Liver (tissue), 9 donors: ENCODE data around the gene HS1BP3. TPM values are rescaled to one million over a fixed set of nuclear protein-coding genes. Genes with fewer than 3 reads are reported as not detected.
A peak's percentile ranks its signal among the peaks of the same experiment; 100 is the strongest.

Source experiments
- DNase-seq: peaks from one replicate; pipeline ENCODE4 v3.0.0-alpha.2; 2017; ENCODE audit warnings: low spot score
- H3K27ac ChIP-seq, 2 donors: one replicate each; pipeline ENCODE4 v1.7.0; 2013; ENCODE audit warnings: inconsistent platforms in 2 of 2, low read length in 2 of 2, control low read depth in 1 of 2, low read depth in 1 of 2, mild to moderate bottlenecking in 1 of 2
- H3K27me3 ChIP-seq, 4 donors: one replicate each; pipeline versions ENCODE4 v1.6.1 to v1.7.0; 2013; ENCODE audit warnings: low read length in 3 of 4, inconsistent platforms in 1 of 4, mild to moderate bottlenecking in 1 of 4, moderate library complexity in 1 of 4; ENCODE audit not compliant: control insufficient read depth in 4 of 4, insufficient read depth in 4 of 4
- H3K36me3 ChIP-seq, 4 donors: one replicate each; pipeline versions ENCODE4 v1.6.1 to v1.7.0; 2013; ENCODE audit warnings: low read length in 3 of 4, mild to moderate bottlenecking in 3 of 4, low read depth in 1 of 4, moderate library complexity in 1 of 4; ENCODE audit not compliant: control insufficient read depth in 4 of 4, insufficient read depth in 3 of 4
- H3K4me1 ChIP-seq, 4 donors: one replicate each; pipeline versions ENCODE4 v1.6.1 to v1.7.0; 2013; ENCODE audit warnings: low read length in 3 of 4, mild to moderate bottlenecking in 3 of 4, moderate library complexity in 1 of 4; ENCODE audit not compliant: control insufficient read depth in 4 of 4, insufficient read depth in 4 of 4
- H3K4me3 ChIP-seq, 3 donors: one replicate each; pipeline versions ENCODE4 v1.6.1 to v1.7.0; 2013; ENCODE audit warnings: low read length in 3 of 3, control low read depth in 1 of 3, low read depth in 1 of 3, mild to moderate bottlenecking in 1 of 3
- H3K9ac ChIP-seq, 2 donors: one replicate each; pipeline ENCODE4 v1.7.0; 2013; ENCODE audit warnings: low read length in 2 of 2, mild to moderate bottlenecking in 2 of 2, moderate library complexity in 2 of 2, control low read depth in 1 of 2, low read depth in 1 of 2
- H3K9me3 ChIP-seq, 4 donors: one replicate each; pipeline versions ENCODE4 v1.6.1 to v1.7.0; 2013; ENCODE audit warnings: low read length in 3 of 4; ENCODE audit not compliant: control insufficient read depth in 4 of 4
- ATF3 ChIP-seq: IDR thresholded peaks from 2 replicates; pipeline ENCODE4 v1.6.1; 2016; ENCODE audit warnings: antibody characterized with exemption
- CTCF ChIP-seq: fragments of 150-350 bp; IDR thresholded peaks from 2 replicates; pipeline ENCODE4 v1.5.1; 2017; ENCODE audit warnings: improper control_type of control experiment, low read depth, low read length; ENCODE audit not compliant: missing input control
- EGR1 ChIP-seq, 2 donors: IDR thresholded peaks; 2 replicates each; pipeline ENCODE4 v1.6.1; 2016 to 2018; ENCODE audit warnings: antibody characterized with exemption in 2 of 2, low read depth in 2 of 2
- FOXA2 ChIP-seq: IDR thresholded peaks from 2 replicates; pipeline ENCODE4 v1.6.1; 2016; ENCODE audit warnings: antibody characterized with exemption
- GABPA ChIP-seq, 2 donors: IDR thresholded peaks in 1 of 2; conservative IDR thresholded peaks in 1 of 2; 2 replicates each; pipeline ENCODE4 v1.6.1; 2016; ENCODE audit warnings: antibody characterized with exemption in 2 of 2, mild to moderate bottlenecking in 1 of 2, moderate library complexity in 1 of 2
- HNF4A ChIP-seq, 2 donors: conservative IDR thresholded peaks; 2 replicates each; pipeline ENCODE4 v1.6.1; 2016; ENCODE audit warnings: antibody characterized with exemption in 2 of 2, mild to moderate bottlenecking in 2 of 2
- HNF4G ChIP-seq: IDR thresholded peaks from 2 replicates; pipeline ENCODE4 v1.6.1; 2016; ENCODE audit warnings: antibody characterized with exemption
- MAX ChIP-seq: IDR thresholded peaks from 2 replicates; pipeline ENCODE4 v1.6.1; 2016; ENCODE audit warnings: antibody characterized with exemption
- NR2F2 ChIP-seq: IDR thresholded peaks from 2 replicates; pipeline ENCODE4 v1.6.1; 2016; ENCODE audit warnings: antibody characterized with exemption
- RAD21 ChIP-seq, 2 donors: IDR thresholded peaks; 2 replicates each; pipeline ENCODE4 v1.6.1; 2016; ENCODE audit warnings: antibody characterized with exemption in 2 of 2, mild to moderate bottlenecking in 2 of 2
- REST ChIP-seq: IDR thresholded peaks from 2 replicates; pipeline ENCODE4 v1.6.1; 2016; ENCODE audit warnings: antibody characterized with exemption, mild to moderate bottlenecking
- RXRA ChIP-seq, 2 donors: IDR thresholded peaks; 2 replicates each; pipeline ENCODE4 v1.6.1; 2017 to 2018; ENCODE audit warnings: antibody characterized with exemption in 2 of 2, mild to moderate bottlenecking in 1 of 2
- SP1 ChIP-seq: IDR thresholded peaks from 2 replicates; pipeline ENCODE4 v1.6.1; 2018; ENCODE audit warnings: antibody characterized with exemption, mild to moderate bottlenecking
- TAF1 ChIP-seq: conservative IDR thresholded peaks from 2 replicates; pipeline ENCODE4 v1.6.1; 2016; ENCODE audit warnings: antibody characterized with exemption, mild to moderate bottlenecking
- WGBS: extraction: QIAGEN DNeasy Blood & Tissue Kit; methylation state at CpG from one replicate; pipeline ENCODE4 v1.1.7; 2013; 5-methylcytosine and 5-hydroxymethylcytosine counted together
- polyA plus RNA-seq, 2 donors: library from polyadenylated mRNA; stranded (reverse) in 1 of 2; unstranded in 1 of 2; fragments of 200-250 nt in 1 of 2; fragments of >200 nt in 1 of 2; fragmentation: Nextera tagmentation in 1 of 2; extraction: Ambion mirVana in 1 of 2; gene quantifications; one replicate each; pipeline versions ENCODE4 v1.2.1 to v1.2.3, GENCODE V29; 2013 to 2015
- total RNA-seq, 2 donors: library from RNA; depleted of rRNA; stranded (reverse); fragments of >200 nt; gene quantifications; one replicate each; pipeline ENCODE4 v1.2.3, GENCODE V29; 2014
- donor health status: healthy.
- donor health status: healthy.
- donor health status: healthy.
- donor health status: healthy.
- donor health status: healthy.

HS1BP3 gene
- total and polyA plus RNA-seq, 4 donors, result 7.7 to 15.4 (median 10.9) TPM

- no peaks in the 10 kb centered on the region for H3K27me3 ChIP-seq
- no peak overlapping the region for H3K9ac ChIP-seq
- TF ChIP-seq REST (no peak), CTCF (no peak), HNF4A (conservative IDR thresholded peaks at IDR 0.05) (no peak), FOXA2 (no peak), EGR1 (IDR thresholded peaks at IDR 0.05; ENCODE audit: low read depth in 2 of 2) (no peak), GABPA (IDR thresholded peaks at IDR 0.05 in 1 of 2, conservative IDR thresholded peaks at IDR 0.05 in 1 of 2) (no peak), RXRA (IDR thresholded peaks at IDR 0.05) (no peak), NR2F2 (no peak), RAD21 (IDR thresholded peaks at IDR 0.05) (no peak), HNF4G (no peak), MAX (no peak), TAF1 (no peak), ATF3 (no peak), SP1 (no peak)
- no peaks in the 10 kb centered on the region for H3K36me3 ChIP-seq
- WGBS, result 93% methylated on average over 5 of the region's 5 CpGs
- no peak overlapping the region for H3K4me3 ChIP-seq
- H3K9me3 ChIP-seq, result no peaks in the 10 kb centered on the region
- peak overlapping the region in 1 of 2 donors; percentile 6 for H3K27ac ChIP-seq
- no peak for DNase-seq
- peaks cover 13 to 31% (median 28%) of the 10 kb centered on the region in 4 donors for H3K4me1 ChIP-seq
Observed at GRCh38 chr2:20574423-20574911, 76.4 kb downstream of the HS1BP3 start.

GRCh38 chr2:20573620-20574422, 77.1 kb downstream of the HS1BP3 start:
- no peak for TF ChIP-seq EGR1 (IDR thresholded peaks at IDR 0.05; ENCODE audit: low read depth in 2 of 2)
- no peak for TF ChIP-seq RAD21 (IDR thresholded peaks at IDR 0.05)
- TF ChIP-seq GABPA (IDR thresholded peaks at IDR 0.05 in 1 of 2, conservative IDR thresholded peaks at IDR 0.05 in 1 of 2), result no peak
- TF ChIP-seq CTCF, result no peak
- peak; percentile 7 for TF ChIP-seq SP1
- TF ChIP-seq NR2F2, result no peak
- TF ChIP-seq MAX, result no peak
- TF ChIP-seq TAF1, result no peak
- TF ChIP-seq ATF3, result no peak
- H3K4me3 ChIP-seq, result no peak overlapping the region
- WGBS, result 78% methylated on average over 10 of the region's 10 CpGs
- H3K27me3 ChIP-seq, result no peaks in the 10 kb centered on the region
- H3K4me1 ChIP-seq, result peaks cover 15 to 36% (median 27%) of the 10 kb centered on the region in 4 donors
- H3K9me3 ChIP-seq, result no peaks in the 10 kb centered on the region
- no peak for DNase-seq
- H3K9ac ChIP-seq, result no peak overlapping the region
- H3K36me3 ChIP-seq, result no peaks in the 10 kb centered on the region
- peak overlapping the region in 1 of 2 donors; percentile 62 for H3K27ac ChIP-seq
